GM18520 (cell line): ENCODE measurements around the gene AGO3.

Experiments
- ATAC-seq: cut with Tn5 transposase; IDR thresholded peaks from one replicate; pipeline ENCODE4 v1.9.1; 2021; ENCODE audit not compliant: unreplicated experiment

AGO3 gene

DNA sequence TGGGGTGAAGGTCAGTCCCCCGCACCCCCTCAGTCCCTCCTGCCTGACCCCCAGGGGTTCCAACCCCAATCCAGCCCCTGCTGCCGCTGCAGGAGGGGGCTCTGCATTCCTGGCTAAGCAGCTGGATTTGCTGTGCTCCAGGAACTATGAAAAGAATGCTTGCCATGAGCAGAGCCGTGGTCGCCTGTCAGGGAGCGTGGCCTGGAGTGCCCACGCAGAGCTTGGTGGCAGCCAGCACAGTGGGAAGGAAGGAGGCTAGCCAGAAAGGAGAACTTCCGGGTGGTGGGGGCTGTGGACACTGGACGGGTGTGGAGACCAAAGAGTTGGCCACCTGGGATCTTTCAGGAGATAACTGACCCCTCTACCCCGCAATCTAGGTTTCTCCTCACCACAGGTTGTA, 188.6 kb downstream of the AGO3 start:
- no peak for ATAC-seq
